GM12878 (cell line): ENCODE results near the gene CDH16. TPM values are rescaled to one million over a fixed set of nuclear protein-coding genes. Genes with fewer than 3 reads are reported as not detected.

Experiments
- ATAC-seq: fragments of 200-7000 bp; cut with Tn5 transposase; 3 replicates; pipeline ENCODE4 v1.9.1; 2020; ENCODE audit warnings: mild to moderate bottlenecking, moderate library complexity
- BruUV-seq: library from RNA; stranded (reverse); fragments of 400-500 nt; replicated peaks from 2 replicates; lab custom pipeline; 2021; lab: Mats Ljungman, UMichigan
- CTCF ChIA-PET: fragments of 300-600 bp; sonication (Branson Sonifier 250); formaldehyde crosslinking; extraction: SDS; loops from one replicate; lab custom pipeline; 2021; ENCODE audit warnings: inconsistent platforms; lab: Yijun Ruan, JAX
- POLR2A ChIA-PET: fragments of 350-600 bp; formaldehyde crosslinking; extraction: SDS; loops from one replicate; lab custom pipeline; 2021; ENCODE audit warnings: inconsistent platforms; lab: Charles Lee
- RAD21 ChIA-PET: fragments of 300-600 bp; sonication (Branson Sonifier 250); formaldehyde crosslinking; loops from one replicate; lab custom pipeline; 2023; ENCODE audit warnings: antibody characterized with exemption; ENCODE audit not compliant: unreplicated experiment; lab: Charles Lee
- SMC1A ChIA-PET: fragments of 300-600 bp; sonication (Branson Sonifier 250); formaldehyde crosslinking; loops from one replicate; lab custom pipeline; 2023; ENCODE audit not compliant: unreplicated experiment, uncharacterized antibody; lab: Charles Lee
- DNase-seq: peaks from one replicate; pipeline ENCODE4 v3.0.0-alpha.2; 2011; ENCODE audit warnings: low read depth, low spot score
- FAIRE-seq: peaks from 3 replicates; lab custom pipeline; 2011; peaks lifted over from hg19 to GRCh38; lab: Jason Lieb, UNC
- H2AFZ ChIP-seq: 2 replicates; pipeline ENCODE4 v1.6.0; 2011; ENCODE audit warnings: low read depth, low read length, control low read depth; ENCODE audit not compliant: control insufficient read depth
- H3K27ac ChIP-seq: 2 replicates; pipeline ENCODE4 v1.5.1; 2011; ENCODE audit warnings: control low read depth; ENCODE audit not compliant: control insufficient read depth, insufficient read depth
- H3K27me3 ChIP-seq, 2 experiments: replicated peaks in 1 of 2; 2 replicates each; pipeline versions ENCODE4 v1.6.0 to v1.6.1; 2011; ENCODE audit warnings: low read length in 1 of 2; ENCODE audit not compliant: control insufficient read depth in 2 of 2, insufficient read depth in 2 of 2
- H3K36me3 ChIP-seq, 2 experiments: 2 replicates each; pipeline ENCODE4 v1.5.1; 2011; ENCODE audit warnings: low read length in 1 of 2; ENCODE audit not compliant: control insufficient read depth in 2 of 2, insufficient read depth in 2 of 2
- H3K4me1 ChIP-seq: 2 replicates; pipeline ENCODE4 v1.6.1; 2011; ENCODE audit warnings: mild to moderate bottlenecking, low read length, moderate library complexity, mixed read lengths; ENCODE audit not compliant: control insufficient read depth, insufficient read depth
- H3K4me2 ChIP-seq: 2 replicates; pipeline ENCODE4 v1.6.0; 2011; ENCODE audit warnings: control low read depth; ENCODE audit not compliant: control insufficient read depth, insufficient read depth
- H3K4me3 ChIP-seq: fragments of 200-600 bp; sonication (generic); 2 replicates; pipeline ENCODE4 v1.5.1; 2016
- H3K79me2 ChIP-seq: 2 replicates; pipeline ENCODE4 v1.6.0; 2011; ENCODE audit warnings: low read length; ENCODE audit not compliant: control insufficient read depth, insufficient read depth
- H3K9ac ChIP-seq: 2 replicates; pipeline ENCODE4 v1.8.0; 2011; ENCODE audit warnings: low read length, control low read depth, mixed read lengths; ENCODE audit not compliant: control insufficient read depth, insufficient read depth
- H3K9me3 ChIP-seq: replicated peaks from 3 replicates; pipeline ENCODE4 v1.5.1; 2011; ENCODE audit warnings: mild to moderate bottlenecking, low read length; ENCODE audit not compliant: control insufficient read depth, insufficient read depth
- H4K20me1 ChIP-seq: 2 replicates; pipeline ENCODE4 v1.6.0; 2011; ENCODE audit not compliant: control insufficient read depth, insufficient read depth
- BMI1 ChIP-seq: fragments of 450-650 bp; IDR thresholded peaks from 2 replicates; pipeline ENCODE4 v1.6.1; 2016; ENCODE audit warnings: mild to moderate bottlenecking, moderate library complexity, borderline replicate concordance
- DPF2 ChIP-seq: fragments of 450-650 bp; IDR thresholded peaks from 2 replicates; pipeline ENCODE4 v1.6.1; 2017; ENCODE audit warnings: mild to moderate bottlenecking
- MXI1 ChIP-seq: fragments of 150-350 bp; IDR thresholded peaks from 2 replicates; pipeline ENCODE4 v1.6.1; 2011; ENCODE audit warnings: low read depth, mild to moderate bottlenecking, inconsistent platforms, low read length, improper control_type of control experiment
- TARDBP ChIP-seq: IDR thresholded peaks from 2 replicates; pipeline ENCODE4 v1.6.1; 2016; ENCODE audit warnings: borderline replicate concordance
- WGBS: methylation state at CpG from one replicate; pipeline ENCODE4 v1.1.6; 2016; ENCODE audit warnings: low lambda C conversion rate; ENCODE audit not compliant: insufficient replicate concordance, insufficient coverage; ENCODE audit errors: missing lambda C conversion rate; 5-methylcytosine and 5-hydroxymethylcytosine counted together
- in situ Hi-C: fragments of 300-500 bp; cut with MboI; formaldehyde crosslinking; loops from 9 replicates; pipeline ENCODE4 v1.14.3; 2018; ENCODE audit warnings: mixed read lengths
- intact Hi-C: fragments of 100-400 bp; cut with micrococcal nuclease; formaldehyde crosslinking; loops from one replicate; pipeline ENCODE4 v1.14.2; 2022; ENCODE audit not compliant: unreplicated experiment
- polyA plus RNA-seq, 11 experiments: library from polyadenylated mRNA; depleted of rRNA in 4 of 11; unstranded in 6 of 11; stranded (reverse) in 5 of 11; fragments of >200 nt; fragmentation: Nextera tagmentation in 4 of 11; fragmentation: Illumina TruSeq in 1 of 11; extraction: Ambion mirVana in 4 of 11; extraction: Trizol in 1 of 11; gene quantifications; 1 replicate in 1 of 11; 2 replicates in 10 of 11; pipeline versions ENCODE4 v1.2.1 to v1.2.3, GENCODE V29; 2011 to 2016; ENCODE audit warnings: inconsistent platforms in 2 of 11, missing spikeins in 2 of 11, low read depth in 1 of 11
- total RNA-seq, 4 experiments: library from RNA; depleted of rRNA in 3 of 4; stranded (reverse); fragments of >200 nt in 3 of 4; fragmentation: Illumina TruSeq in 1 of 4; extraction: Trizol in 1 of 4; gene quantifications; 2 replicates each; pipeline versions ENCODE4 v1.2.1 to v1.2.3, GENCODE V29; 2013 to 2021
- TF ChIP-seq, protein P1 (sequence below): fragments of 150-350 bp; IDR thresholded peaks from 2 replicates; pipeline ENCODE4 v1.6.1; 2016; ENCODE audit warnings: low read depth, low read length

Gene CDH16
- total and polyA plus RNA-seq, 10 of the 15 experiments (the other 5 are each of a cell fraction or from before 2014, with no cell fraction given), result 0.05 TPM; not detected in 9

- TF ChIP-seq, protein P1, sequence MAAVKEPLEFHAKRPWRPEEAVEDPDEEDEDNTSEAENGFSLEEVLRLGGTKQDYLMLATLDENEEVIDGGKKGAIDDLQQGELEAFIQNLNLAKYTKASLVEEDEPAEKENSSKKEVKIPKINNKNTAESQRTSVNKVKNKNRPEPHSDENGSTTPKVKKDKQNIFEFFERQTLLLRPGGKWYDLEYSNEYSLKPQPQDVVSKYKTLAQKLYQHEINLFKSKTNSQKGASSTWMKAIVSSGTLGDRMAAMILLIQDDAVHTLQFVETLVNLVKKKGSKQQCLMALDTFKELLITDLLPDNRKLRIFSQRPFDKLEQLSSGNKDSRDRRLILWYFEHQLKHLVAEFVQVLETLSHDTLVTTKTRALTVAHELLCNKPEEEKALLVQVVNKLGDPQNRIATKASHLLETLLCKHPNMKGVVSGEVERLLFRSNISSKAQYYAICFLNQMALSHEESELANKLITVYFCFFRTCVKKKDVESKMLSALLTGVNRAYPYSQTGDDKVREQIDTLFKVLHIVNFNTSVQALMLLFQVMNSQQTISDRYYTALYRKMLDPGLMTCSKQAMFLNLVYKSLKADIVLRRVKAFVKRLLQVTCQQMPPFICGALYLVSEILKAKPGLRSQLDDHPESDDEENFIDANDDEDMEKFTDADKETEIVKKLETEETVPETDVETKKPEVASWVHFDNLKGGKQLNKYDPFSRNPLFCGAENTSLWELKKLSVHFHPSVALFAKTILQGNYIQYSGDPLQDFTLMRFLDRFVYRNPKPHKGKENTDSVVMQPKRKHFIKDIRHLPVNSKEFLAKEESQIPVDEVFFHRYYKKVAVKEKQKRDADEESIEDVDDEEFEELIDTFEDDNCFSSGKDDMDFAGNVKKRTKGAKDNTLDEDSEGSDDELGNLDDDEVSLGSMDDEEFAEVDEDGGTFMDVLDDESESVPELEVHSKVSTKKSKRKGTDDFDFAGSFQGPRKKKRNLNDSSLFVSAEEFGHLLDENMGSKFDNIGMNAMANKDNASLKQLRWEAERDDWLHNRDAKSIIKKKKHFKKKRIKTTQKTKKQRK, result no peak
- TF ChIP-seq BMI1, result no peak
- TF ChIP-seq MXI1, result no peak
- TF ChIP-seq DPF2, result no peak
These were observed 34.9 kb upstream of the CDH16 start (continued) for GRCh38 chr16:66953462-66954096.

- in situ Hi-C loops, result no loop called here
- ChIA-PET SMC1A (interaction anchor here (0.9 to 1.7 kb wide), 6 partner anchors 23 to 328 kb away, joined by 4 to 6 read pairs (median 5); no protein-coding TSS in a partner anchor), CTCF (interaction anchor here (0.6 to 2.8 kb wide), 16 partner anchors 9 to 513 kb away, joined by 3 to 11 read pairs (median 4); no protein-coding TSS in a partner anchor), POLR2A (no interaction called here), RAD21 (interaction anchor here (0.9 to 1.6 kb wide), 3 partner anchors 61 to 203 kb away, joined by 3 to 4 read pairs (median 4); no protein-coding TSS in a partner anchor)
- WGBS, result 80% methylated on average over 7 of the region's 7 CpGs
- H3K9ac ChIP-seq, result no peak overlapping the region
- no peaks in the 10 kb centered on the region for H3K27me3 ChIP-seq
- H4K20me1 ChIP-seq, result no peaks in the 10 kb centered on the region
- DNase-seq, result no peak
- ATAC-seq, result no peak
- H3K79me2 ChIP-seq, result no peaks in the 10 kb centered on the region
- peaks cover 15% of the 10 kb centered on the region for H3K4me1 ChIP-seq
- intact Hi-C loops, result loop anchor here (10.0 kb wide), 1 partner anchor 62 kb away; no protein-coding TSS in a partner anchor
- no peaks in the 10 kb centered on the region for H3K9me3 ChIP-seq
- H3K4me3 ChIP-seq, result no peak overlapping the region
- H3K36me3 ChIP-seq, result no peaks in the 10 kb centered on the region
- FAIRE-seq, result no peak
- no peak overlapping the region for H3K4me2 ChIP-seq
- H3K27ac ChIP-seq, result no peak overlapping the region
- no peak for TF ChIP-seq TARDBP
- no peak overlapping the region for H2AFZ ChIP-seq
- BruUV-seq, result no TSS peak
These were observed 33.9 kb upstream of the CDH16 start for GRCh38 chr16:66952430-66953110.
